ENCODE measurements around the gene CSAD.

- TF ChIP-seq EZH2 (IDR thresholded peaks at IDR 0.05; ENCODE audit: borderline replicate concordance, insufficient read depth, low read depth, low read length, poor library complexity, severe bottlenecking) (no peak), CTCF (IDR thresholded peaks at IDR 0.05) (no peak)
These were observed 6.0 kb upstream of the CSAD start for GRCh38 chr12:53186745-53187144.
